HG02759 (cell line): ENCODE results near the gene ZIM2.

Experiments used
- ATAC-seq: cut with Tn5 transposase; IDR thresholded peaks from one replicate; pipeline ENCODE4 v1.9.1; 2021; ENCODE audit warnings: mild to moderate bottlenecking, moderate library complexity; ENCODE audit not compliant: unreplicated experiment

Gene ZIM2

GRCh38 chr19:56811480-56811879 is 29.0 kb downstream of the ZIM2 start:
- no peak for ATAC-seq

GRCh38 chr19:56810260-56810659 is 30.3 kb downstream of the ZIM2 start:
- ATAC-seq, result no peak

- no peak for ATAC-seq
These were observed 31.7 kb downstream of the ZIM2 start for GRCh38 chr19:56808717-56809392.

- ATAC-seq, result no peak
These were observed 33.9 kb downstream of the ZIM2 start for GRCh38 chr19:56806639-56807038.

- no peak for ATAC-seq
These were observed 62.2 kb downstream of the ZIM2 start for GRCh38 chr19:56778351-56778750.

- ATAC-seq, result no peak
These were observed 70.9 kb downstream of the ZIM2 start for GRCh38 chr19:56769650-56770049.

GRCh38 chr19:56765137-56765536 is 75.4 kb downstream of the ZIM2 start:
- no peak for ATAC-seq

- no peak for ATAC-seq
These were observed 76.3 kb downstream of the ZIM2 start for GRCh38 chr19:56764196-56764695.

GRCh38 chr19:56760842-56761241 is 79.7 kb downstream of the ZIM2 start:
- ATAC-seq, result no peak

GRCh38 chr19:56759531-56759930 is 81.0 kb downstream of the ZIM2 start:
- ATAC-seq, result no peak

GRCh38 chr19:56751078-56751489 is 89.4 kb downstream of the ZIM2 start:
- ATAC-seq, result no peak

GRCh38 chr19:56750658-56751057 is 89.9 kb downstream of the ZIM2 start:
- no peak for ATAC-seq

- ATAC-seq, result no peak
These were observed 92.1 kb downstream of the ZIM2 start for GRCh38 chr19:56748378-56748777.

- ATAC-seq, result no peak
These were observed 94.2 kb downstream of the ZIM2 start for GRCh38 chr19:56746367-56746766.

- no peak for ATAC-seq
These were observed 100.0 kb downstream of the ZIM2 start for GRCh38 chr19:56740501-56740900.

GRCh38 chr19:56736571-56736970 is 104.0 kb downstream of the ZIM2 start:
- ATAC-seq, result no peak

GRCh38 chr19:56732976-56733375 is 107.5 kb downstream of the ZIM2 start:
- no peak for ATAC-seq

- ATAC-seq, result no peak
These were observed 112.8 kb downstream of the ZIM2 start for GRCh38 chr19:56727677-56728076.

- ATAC-seq, result no peak
These were observed 114.6 kb downstream of the ZIM2 start for GRCh38 chr19:56725829-56726424.
